HG03045 (cell line): ENCODE measurements around the gene BLVRA.
"Not testable (repeated sequence)": the region's sequence is repeated elsewhere in the genome, so short reads cannot be mapped to it uniquely, and the experiment has no call there.

ENCODE experiments used
- ATAC-seq: cut with Tn5 transposase; IDR thresholded peaks from one replicate; pipeline ENCODE4 v1.9.1; 2021; ENCODE audit warnings: mild to moderate bottlenecking, moderate library complexity; ENCODE audit not compliant: unreplicated experiment

BLVRA gene

GRCh38 chr7:43799605-43800004 is 41.1 kb downstream of the BLVRA start:
- no peak for ATAC-seq

GRCh38 chr7:43803865-43804264 is 45.4 kb downstream of the BLVRA start:
- ATAC-seq: no peak

GRCh38 chr7:43808410-43808809 is 49.9 kb downstream of the BLVRA start:
- no peak for ATAC-seq

- ATAC-seq: not testable (repeated sequence)
Observed at GRCh38 chr7:43810195-43810941, 51.9 kb downstream of the BLVRA start.

GRCh38 chr7:43815373-43815772 is 56.9 kb downstream of the BLVRA start:
- ATAC-seq: no peak

DNA sequence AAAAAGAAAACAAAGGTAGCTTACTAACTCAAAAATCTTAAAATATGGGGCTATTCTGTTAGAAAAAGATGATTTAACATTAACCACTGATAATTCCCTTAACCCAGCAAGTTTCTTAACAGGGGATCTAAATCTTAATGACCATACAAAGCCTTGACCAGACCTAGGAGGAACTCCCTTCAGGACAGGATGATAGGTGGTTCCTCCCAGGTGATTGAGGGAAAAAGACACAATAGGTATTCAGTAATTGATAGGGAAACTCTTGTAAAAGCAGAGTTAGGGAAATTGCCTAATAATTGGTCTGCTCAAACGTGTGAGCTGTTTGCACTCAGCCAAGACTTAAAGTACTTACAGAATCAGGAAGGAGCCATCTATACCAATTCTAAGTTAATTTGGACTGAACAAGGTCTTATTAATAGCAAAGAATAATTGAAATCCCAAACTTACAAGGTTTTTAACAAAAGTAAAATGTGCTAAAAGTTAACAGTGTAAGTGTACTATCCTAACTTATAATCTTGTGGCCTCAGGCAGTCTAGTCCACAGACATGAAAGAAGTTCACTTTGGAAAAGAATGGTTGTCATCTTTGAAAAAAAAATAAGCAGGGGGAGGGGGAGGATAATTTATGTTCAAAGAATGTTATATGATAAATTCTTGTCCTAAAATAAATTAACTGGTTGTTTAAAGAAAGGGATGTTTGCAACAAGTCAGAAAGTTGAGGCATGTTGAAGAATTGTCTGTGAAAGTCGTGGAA is 57.7 kb downstream of the BLVRA start:
- ATAC-seq: not testable (repeated sequence)

- not testable (repeated sequence) for ATAC-seq
Observed at GRCh38 chr7:43823425-43823824, 64.9 kb downstream of the BLVRA start.

DNA sequence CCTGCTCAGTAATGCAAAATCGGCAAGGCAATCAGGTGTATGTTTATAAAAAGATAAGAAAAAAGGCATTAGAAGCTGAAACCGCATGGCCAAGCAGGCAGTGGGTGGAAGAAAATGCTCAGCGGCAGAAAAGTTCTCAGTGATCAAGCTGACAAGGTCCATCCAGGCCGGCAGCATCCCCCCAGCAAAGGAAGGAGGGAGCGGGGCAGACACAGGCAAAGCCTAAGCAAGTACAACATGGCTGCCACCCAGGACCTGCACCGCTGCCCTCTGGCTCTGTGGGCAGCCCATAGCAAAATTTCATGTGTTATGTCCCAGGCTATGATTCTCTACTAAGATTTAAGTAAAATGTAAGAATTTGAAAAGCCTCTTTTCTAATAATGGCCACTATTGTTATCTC is 65.5 kb downstream of the BLVRA start:
- no peak for ATAC-seq

- not testable (repeated sequence) for ATAC-seq
Observed at GRCh38 chr7:43824513-43824912, 66.0 kb downstream of the BLVRA start.

- ATAC-seq: no peak
Observed at GRCh38 chr7:43824963-43825362, 66.5 kb downstream of the BLVRA start.

GRCh38 chr7:43825391-43825808 is 66.9 kb downstream of the BLVRA start:
- no peak for ATAC-seq

- not testable (repeated sequence) for ATAC-seq
Observed at GRCh38 chr7:43830917-43831316, 72.4 kb downstream of the BLVRA start.

DNA sequence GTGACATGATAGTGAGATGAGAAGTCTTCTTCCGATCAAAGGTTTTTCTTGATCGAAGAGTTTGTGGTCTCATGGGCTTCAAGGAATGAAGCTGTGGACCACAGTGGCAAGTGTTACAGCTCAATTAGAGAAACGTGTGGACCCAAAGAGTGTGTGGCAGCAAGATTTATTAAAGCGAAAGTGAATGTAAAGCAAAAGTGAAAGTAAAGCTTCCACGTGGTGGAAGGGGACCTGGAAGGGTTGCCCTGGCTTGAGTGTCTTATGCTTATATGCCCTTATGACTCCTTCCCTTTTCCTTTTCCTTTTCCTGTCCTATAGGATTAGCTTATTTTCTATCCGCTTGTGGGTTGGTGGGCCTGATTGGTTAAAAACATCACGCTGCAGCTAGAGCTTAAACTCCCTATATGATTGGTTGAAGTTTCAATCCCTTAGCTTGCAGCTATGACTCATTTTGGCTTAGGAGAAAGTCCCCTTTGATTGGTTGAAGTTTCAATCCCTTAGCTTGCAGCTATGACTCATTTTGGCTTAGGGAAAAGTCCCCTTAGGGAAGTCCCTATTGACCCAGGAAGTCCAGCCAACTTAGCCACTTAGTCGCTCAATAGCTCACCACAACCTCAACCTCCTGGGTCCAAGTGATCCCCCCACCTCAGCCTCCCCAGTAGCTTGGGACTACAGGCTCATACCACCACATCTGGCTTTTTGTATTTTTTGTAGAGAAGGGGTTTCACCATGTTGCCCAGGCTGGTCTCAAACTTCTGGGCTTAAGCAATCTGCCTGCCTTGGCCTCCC is 76.2 kb downstream of the BLVRA start:
- ATAC-seq: no peak

GRCh38 chr7:43838201-43838658 is 79.8 kb downstream of the BLVRA start:
- ATAC-seq: no peak

DNA sequence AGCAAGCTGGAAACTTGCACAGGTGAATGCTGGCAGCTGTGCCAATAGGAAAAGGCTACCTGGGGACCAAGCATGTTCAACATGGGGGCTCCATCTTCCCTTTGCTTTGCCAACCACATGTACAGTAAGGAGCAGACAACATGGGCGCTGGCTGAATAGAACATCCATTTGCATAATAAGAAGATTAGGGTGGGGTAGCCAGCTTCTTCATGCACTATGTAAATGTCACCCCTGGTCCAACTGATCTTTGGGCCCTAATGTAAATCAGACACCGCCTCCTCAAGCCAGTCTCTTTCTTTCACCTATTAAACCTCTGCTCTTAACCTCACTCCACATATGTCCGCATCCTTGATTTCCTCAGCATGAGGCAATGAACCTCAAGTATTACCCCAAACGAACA is 84.8 kb downstream of the BLVRA start:
- ATAC-seq: no peak

- ATAC-seq: no peak
Observed at GRCh38 chr7:43844257-43844656, 85.8 kb downstream of the BLVRA start.

GRCh38 chr7:43844662-43845061 is 86.2 kb downstream of the BLVRA start:
- ATAC-seq: no peak

DNA sequence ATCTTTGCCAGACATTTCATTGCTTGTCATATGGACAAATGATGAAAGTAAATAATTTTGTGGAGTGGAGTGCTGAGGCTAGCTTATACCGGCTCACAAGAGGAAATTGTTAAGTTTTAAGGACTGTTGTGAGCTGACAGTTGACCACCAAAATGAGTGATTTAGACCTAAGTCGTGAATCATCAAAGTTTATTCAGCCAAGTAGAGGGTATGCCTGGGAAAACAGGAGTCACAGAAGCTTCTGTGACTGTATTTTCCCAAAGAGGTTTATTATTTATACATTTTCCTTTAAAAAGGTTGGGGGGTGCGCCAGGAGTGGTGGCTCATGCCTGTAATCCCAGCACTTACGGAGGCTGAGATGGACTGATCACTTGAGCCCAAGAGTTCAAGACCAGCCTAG is 89.0 kb downstream of the BLVRA start:
- ATAC-seq: no peak

DNA sequence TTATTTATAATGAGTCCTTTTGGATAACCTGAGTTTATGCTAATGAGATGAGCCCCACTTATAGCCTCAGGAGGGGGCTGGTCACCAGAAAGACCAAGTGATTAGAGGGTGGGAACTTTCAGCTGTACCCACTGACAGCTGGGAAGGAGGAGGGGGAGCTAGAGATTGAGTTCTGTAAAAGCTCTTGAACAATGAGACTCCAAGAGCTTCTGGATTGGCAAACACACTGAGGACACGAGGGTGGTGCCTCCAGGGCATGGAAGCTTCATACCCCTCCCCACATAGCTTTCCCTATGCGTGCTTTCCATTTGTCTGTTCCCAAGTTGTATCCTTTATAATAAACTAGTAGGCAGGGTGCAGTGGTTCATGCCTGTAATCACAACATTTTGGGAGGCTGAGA is 90.6 kb downstream of the BLVRA start:
- no peak for ATAC-seq

DNA sequence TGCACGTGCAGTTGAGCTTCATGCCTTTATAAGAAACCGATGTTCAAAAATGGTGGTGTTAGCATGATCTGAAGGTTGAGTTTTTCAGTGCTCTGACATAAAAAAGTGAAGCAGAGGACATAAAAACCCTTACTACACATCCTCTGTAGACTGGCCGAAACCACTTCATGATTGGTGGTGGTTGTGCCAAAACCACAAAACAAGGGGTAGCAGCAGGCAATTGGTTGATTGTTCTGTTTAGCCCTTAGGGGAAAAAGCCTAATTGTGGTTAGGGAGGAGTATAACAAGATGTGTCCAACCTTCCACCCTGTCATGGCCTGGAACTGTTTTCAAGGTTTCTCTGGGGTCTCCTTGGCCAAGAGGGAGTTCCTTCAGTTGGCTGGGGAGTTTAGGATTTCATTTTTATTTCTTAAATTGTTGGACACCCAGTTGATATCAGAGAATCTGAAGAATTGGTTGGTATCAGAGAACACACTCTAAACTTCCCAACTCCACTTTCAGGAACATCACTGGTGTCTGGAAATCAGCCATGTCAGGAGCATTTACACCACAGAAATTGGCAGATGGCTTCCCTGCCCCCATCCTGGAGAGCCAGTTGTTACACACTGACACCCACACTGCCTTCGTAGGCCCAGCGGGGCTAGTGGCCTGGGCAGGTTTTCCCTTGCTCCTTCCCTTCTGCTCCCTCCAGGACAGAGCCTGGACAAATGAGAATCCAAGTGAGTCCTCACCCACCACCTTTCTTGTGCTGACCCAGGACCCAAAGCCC is 92.1 kb downstream of the BLVRA start:
- ATAC-seq: no peak

- ATAC-seq: no peak
Observed at GRCh38 chr7:43851805-43852204, 93.3 kb downstream of the BLVRA start.
